Activated CD4-positive, alpha-beta T cell treated with anti-CD3 and anti-CD28 coated beads, Interleukin-2, Interleukin-6, amounts not matched to agents 100 ng/mL and 50 ng/mL, durations not matched to agents 16 hours and 8 hours (primary cell): ENCODE data around the gene SMAD7.

Experiments
- DNase-seq: peaks from one replicate; pipeline ENCODE4 v3.0.0-alpha.2; 2020

The SMAD7 gene

DNA sequence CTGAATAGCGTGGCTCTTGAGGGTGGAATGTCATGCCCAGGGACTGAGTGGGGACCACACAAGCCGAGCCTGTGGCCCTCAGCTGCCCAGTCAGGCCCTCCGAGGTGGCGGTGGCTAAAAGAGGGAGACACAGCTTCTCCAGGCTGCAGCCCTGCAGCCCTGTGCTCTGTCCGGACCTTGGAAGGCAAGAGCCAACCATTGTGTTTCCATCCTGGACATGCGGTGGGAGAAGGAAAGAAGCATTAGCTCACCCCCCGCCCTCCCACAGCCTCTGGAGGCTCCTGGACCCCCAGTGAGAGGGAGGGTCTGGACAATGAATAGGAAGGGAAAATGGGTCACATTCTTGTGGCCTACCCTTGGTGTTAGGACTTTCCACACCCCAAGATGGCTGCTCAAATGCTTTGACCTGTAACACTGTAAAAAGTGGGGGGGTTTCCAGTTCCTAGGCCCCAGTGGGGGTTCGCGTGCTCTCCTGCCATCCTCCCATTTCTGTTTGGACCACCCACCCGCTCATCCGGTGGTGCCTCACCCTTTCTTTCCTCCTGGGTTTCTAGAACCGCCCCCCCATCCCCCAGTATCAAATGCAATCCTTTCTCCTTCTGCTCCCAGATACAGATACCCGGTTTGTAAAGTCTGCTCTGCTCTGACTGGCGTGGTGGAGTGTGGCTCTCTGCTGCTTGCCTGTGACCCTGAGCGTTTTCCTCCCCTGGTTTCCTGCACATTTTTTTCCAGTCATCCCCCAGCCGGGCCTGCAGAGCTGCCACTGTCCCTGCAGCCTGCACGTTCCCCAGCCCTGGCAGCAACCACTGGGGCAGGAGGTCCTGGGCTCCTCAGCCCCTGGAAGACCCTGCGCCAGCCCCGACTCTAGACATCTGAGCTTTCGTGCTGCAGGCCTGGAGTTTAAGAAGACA is 36.3 kb upstream of the SMAD7 start:
- no peak for DNase-seq

DNA sequence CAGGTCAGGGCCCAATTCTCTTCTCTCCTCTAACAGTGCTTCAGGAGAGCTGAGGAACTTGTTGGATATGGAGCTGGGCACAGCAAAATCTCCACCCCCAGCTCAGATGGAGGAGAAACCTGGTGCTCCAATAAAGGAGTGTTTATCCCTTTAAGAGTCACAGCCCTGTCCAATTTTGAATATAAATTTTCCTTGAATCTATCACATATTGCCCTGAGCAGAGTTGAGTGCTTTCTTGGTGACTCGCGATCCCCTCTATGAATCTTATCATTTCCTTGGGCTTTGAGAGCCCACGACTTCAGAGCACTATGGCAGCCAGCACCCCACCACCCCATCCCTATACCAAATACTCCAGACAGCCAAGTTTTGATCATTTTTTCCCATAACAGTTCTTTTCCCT is 34.4 kb upstream of the SMAD7 start:
- DNase-seq = no peak

- no peak for DNase-seq
Measured at GRCh38 chr18:48983793-48984437, 33.1 kb upstream of the SMAD7 start.

DNA sequence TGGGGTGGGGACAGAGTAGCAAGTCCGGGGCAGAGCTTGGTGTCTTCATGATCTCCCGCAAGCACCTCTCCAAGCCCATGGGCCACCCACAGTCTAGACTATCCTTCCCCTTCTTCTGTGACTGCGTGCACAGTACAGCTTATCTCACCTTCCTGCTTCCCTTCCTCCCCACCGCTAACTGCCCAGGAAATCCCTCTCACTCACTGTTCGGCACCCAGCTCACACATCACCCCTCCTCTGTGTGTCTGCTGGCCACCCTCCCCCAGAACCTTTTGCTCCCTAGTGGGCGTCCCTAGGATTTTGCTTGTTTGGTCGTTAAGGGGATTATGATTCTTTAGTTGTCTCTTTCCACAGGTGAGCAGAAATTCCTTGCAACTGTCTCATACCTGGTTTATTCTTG is 31.5 kb upstream of the SMAD7 start:
- no peak for DNase-seq

DNA sequence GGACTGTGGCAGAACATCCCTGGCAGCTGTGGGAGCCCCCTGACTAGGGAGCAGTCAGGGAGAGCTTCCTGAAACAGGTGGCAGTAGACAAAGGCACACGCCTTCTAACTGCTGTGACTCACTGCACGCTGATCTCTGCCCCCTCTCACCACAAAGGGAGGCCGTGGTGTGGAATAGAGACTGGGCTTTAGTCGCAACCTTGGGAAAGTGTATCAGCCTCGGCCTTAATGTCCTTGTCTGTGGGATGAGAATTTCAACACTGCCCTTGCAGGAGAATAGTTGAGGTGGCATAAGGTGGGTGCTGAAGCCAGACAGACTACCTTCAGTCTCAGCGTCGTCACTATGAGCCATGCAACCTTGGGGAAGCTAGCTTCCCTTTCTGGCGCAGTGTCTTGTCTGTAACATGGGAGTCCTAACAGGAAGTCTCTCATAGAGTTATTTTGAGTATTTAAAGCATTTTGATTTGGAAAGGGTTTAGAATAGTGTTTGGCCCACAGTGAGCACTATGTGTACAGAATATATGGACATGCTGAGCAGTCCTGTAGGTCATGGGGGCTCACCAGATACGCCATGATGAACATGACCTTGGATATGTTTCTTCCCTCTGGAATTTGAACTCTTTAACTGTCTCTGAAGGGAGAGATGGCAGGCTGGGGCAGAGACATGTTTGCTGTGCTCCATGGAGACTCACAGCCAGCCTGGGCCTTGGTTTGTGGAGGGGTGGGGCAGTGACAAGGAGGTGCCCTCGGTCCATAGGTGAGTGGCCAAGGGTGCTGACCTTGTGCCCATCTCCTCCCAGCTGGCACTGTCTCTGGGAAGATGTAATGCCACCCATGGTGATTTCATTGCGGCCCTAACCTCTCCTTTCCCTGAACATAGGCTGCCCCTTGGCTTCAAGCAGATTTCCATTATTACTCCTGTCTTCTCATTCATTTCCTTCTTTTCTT is 29.5 kb upstream of the SMAD7 start:
- no peak for DNase-seq

DNA sequence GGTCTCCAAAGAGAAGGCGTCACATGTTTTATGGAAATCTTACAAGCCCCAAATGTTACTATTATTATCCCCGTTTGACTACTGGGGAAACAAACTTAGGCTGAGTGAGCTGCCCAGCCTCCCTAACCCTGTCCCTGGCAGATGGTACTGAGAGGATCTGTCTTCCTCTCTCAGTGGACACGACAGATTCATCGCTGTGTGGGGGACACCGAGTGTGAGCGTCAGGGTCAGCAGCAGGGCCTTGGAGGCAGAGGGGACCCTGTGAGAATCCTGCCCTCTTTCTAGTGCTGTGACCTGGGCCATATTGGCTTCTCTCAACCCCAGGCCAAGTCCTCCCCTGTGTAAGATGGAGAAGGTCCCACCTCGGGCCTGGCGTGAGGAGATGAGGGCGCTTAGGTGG is 27.1 kb upstream of the SMAD7 start:
- DNase-seq = no peak

DNA sequence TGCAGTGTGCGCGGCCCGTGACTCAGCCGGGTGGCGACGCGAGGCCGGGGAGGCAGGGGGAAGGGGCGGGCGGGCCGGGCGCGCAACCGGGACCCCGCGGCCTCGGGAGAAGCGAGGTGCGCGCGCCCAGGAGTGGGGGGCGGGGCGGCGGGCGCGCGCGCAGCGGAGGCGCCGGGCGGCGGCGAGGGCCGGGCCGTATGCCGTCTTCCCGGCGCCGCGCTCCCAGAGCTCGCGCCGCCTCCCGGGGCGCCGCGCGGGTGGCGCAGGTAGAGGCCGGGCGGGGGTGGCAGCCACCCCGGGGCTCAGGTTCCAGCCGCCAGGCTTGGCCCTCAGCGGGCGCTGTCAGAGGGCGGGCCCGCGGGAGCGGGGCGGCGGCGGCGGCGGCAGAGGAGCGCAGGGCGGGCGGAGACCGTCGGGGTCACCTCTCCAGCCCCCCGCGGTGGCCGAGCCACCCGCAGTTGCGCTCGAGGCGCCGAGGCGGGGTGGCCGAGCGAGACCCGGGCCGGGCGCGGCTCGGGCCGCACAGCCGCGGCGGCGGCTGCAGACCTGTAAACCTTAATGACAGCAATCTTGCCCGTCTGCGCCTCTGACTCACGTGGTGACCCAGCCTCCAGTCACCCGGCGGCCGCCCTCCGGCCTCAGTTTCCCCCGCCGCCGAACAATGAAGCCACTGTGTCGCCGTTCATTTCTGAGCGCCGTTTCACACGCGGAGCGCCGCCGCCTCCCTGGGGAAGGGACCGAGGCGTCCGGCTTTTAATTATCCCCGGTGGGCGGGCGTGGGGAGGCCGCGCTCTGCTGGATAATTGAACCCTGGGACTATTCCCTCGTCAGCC is 25.3 kb upstream of the SMAD7 start:
- DNase-seq = peak; percentile 35

DNA sequence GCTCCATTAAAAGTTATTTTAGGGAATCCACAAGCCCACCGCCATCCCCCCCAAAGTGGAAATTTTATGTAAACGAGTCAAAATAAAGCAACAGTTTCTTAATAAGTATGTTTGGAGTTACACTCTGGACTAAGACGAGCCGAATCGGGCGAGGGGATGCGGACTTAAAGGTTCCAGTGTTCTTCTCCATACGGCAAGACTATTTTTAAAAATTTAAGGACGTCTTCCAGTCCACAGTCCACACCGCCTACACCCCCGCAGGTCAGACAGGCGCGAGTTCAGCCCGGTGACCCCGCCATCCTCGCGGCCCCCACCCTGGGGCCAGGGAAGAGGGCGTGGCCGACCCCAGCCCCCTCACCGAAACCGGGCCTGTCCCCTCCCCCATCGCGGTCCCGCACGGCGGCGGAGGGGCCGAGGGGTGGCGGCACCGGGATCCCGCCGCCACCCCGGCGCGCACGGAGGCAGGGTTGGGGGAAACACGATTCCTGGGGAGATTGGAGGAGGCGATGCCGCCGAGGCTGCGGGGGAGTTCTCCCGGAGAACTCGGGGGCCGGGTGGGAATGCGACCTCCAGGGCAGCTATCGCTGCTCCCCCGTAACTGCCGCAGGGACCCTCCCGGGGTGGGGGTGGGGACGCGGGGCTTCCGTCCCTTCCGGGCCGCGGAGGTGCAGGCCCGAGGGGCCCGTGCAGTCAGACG is 24.5 kb upstream of the SMAD7 start:
- DNase-seq = no peak

DNA sequence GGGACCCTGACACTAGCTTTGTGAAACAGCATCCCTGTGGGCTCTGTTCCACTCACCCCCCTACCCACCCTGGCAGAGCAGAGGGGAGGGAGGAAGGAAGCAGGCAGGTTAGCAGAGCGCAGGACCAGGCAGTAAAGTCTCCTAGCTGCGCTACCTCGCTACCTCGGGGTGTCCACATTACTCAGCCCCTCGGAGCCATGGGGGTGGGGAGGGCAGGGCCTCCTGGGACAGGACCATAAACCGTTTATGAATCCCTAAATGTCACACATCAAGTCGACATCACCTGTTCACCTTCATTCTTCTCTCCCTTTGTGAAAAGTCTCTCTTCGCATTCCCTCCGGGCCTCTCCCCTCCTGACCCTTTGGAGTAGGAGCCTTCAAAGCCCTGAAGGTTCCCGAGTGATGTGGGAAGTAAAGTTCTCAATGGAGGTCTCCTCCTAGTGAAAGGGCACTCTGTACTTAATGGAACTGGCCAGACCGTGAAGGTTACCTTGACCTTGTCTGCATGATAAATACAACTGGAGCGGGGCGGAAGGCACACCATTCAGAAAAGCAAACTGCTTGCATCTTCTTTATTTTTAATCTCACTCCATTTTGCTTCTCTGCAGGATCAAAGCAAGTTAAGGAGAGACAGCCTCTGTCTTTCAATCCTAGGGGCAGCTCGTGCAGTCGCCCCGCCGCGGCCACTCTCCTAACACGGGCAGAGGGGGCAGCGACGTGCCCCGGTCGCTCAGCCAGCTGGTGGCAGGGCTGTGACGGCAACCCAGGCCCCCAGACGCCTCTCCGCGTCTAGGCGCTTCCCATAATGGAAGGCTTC is 23.7 kb upstream of the SMAD7 start:
- no peak for DNase-seq

DNA sequence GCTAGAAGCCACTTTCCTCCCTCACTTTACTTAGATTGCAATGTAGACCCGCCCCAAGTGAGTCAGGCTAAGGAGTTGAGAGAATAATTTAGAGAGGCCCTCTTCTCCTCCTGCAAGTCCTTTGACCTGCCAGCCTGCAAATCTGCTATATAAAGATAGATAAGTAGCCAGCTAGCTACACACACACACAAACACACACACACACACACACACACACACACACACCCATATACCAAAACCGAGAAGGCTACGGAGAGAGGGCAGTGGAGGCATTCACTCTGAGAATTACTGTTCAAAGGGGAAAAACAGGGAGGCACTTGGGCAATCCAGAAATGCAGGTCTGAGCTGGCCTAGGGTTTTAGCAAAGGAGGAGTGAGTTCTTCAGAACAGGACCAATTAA is 23.0 kb upstream of the SMAD7 start:
- DNase-seq = no peak

DNA sequence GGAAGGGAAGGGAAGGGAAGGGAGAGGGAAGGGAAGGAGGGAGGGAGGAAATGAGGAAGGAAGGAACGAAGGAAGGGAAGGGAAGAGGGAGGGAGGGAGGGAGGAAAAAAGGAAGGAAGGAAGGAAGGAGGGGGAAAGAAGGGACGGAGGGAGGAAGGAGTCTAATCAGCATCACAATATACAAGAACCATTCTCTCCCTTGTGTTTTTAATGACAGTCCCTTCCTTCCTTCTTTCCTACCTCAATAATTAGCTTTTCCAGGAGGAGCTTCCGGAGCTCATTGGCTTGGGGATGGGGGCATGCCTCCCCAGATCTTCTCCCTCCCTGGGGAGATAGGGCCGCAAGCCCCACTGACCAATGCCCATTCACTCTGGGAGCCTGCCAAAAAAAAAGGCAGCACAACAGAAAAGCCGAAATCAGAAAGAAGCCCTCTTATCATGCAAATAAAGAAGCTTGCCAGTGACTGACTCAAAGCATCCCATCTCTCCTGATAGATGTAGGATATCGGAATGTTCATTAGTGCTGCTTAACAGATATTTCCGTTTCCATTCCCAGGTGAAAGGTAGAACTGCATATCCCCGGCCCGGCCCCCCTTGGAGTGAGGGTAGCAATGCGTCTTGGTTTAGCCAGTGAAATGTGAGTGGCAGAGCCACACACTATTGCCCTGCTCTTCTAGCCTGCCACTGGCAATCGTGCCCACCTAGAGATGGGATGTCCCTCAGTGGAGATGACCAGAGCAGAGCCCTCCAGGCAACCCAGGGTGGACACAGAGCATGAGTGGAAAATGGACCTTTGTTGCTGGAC is 17.8 kb upstream of the SMAD7 start:
- no peak for DNase-seq

GRCh38 chr18:48967545-48967944 is 16.8 kb upstream of the SMAD7 start:
- DNase-seq = no peak

DNA sequence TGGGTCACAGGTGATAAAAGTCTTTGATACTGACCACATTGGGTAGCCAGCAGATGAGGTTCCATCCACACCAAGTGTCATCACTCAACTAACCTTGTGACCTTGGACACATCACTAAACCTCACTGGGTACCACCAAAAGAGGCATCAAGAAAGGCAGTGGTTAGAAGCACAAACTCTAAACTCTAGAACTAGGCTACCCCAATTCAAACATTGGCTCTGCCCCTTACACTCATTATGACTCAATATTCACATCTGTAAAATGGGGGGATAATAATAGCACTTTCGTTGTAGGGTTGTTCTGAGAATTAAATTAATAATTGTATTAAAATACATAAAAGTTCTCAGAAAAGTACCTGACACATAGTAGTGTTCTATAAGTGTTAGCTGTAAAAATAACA is 15.8 kb upstream of the SMAD7 start:
- no peak for DNase-seq

DNA sequence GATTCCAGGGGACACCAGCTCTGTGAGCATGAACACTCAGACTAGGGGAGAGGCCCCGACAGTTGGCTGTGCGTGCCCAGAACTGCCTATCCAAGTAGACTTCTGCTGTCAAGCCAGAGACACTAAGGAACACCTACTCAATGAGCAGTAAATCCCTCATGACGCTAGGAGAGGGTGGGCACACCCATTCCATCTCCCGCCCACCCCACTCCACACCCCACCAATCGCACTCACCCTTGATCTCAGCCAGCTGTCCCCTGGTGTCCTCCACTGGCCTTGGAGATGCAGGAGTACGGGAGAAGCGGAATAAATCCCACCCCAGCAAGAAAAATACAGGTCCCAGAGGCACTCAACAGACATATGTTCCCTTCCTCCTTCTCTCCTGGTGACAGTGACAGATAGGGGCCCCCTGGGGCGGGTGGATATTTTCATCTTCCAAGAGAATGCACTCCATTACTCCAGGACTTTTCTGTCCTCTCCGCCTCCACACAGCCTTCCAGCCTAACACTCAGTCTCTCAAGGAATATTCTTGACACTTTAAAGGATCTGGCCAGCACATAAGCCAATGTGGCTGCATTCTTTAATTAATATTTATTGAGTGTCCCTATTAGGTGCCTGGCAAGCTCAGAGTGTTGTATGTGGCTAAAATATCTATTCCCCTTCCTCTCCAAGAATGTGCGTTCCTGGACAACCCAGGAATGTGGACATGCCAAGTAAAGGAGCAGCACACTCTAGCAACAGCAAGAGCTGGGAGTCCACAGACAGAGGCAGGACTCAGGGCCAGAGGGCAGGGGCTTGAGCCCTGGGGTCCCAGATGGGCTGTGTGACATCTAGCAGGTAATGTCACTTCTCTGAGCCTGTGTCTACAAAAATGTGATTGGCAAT is 13.1 kb upstream of the SMAD7 start:
- no peak for DNase-seq

- DNase-seq = no peak
Measured at GRCh38 chr18:48962994-48963561, 12.3 kb upstream of the SMAD7 start.

GRCh38 chr18:48962252-48962993 is 11.7 kb upstream of the SMAD7 start:
- DNase-seq = no peak

- DNase-seq = no peak
Measured at GRCh38 chr18:48961547-48961946, 10.8 kb upstream of the SMAD7 start.
